Kidney (tissue), 14 donors: ENCODE results near the gene ARHGEF17. TPM values are rescaled to one million over a fixed set of nuclear protein-coding genes. Genes with fewer than 3 reads are reported as not detected.

Experiments
- DNase-seq, 5 donors: peaks; one replicate each; pipeline ENCODE4 v3.0.0-alpha.2; 2013 to 2020
- FAIRE-seq: peaks from 2 replicates; lab custom pipeline; 2012; peaks lifted over from hg19 to GRCh38; lab: Jason Lieb, UNC
- H3K27ac ChIP-seq, 2 donors: one replicate each; pipeline ENCODE4 v1.7.0; 2013; ENCODE audit warnings: low read depth in 2 of 2, low read length in 2 of 2, inconsistent platforms in 1 of 2
- H3K27me3 ChIP-seq: one replicate; pipeline ENCODE4 v1.7.1; 2013; ENCODE audit warnings: low read length, inconsistent platforms; ENCODE audit not compliant: control insufficient read depth, insufficient read depth
- H3K36me3 ChIP-seq, 3 donors: one replicate each; pipeline versions ENCODE4 v1.7.0 to v1.7.1; 2013; ENCODE audit warnings: low read length in 3 of 3, control low read depth in 1 of 3, inconsistent platforms in 1 of 3; ENCODE audit not compliant: insufficient read depth in 3 of 3, control insufficient read depth in 2 of 3
- H3K4me1 ChIP-seq, 3 donors: one replicate each; pipeline versions ENCODE4 v1.7.0 to v1.7.1; 2013; ENCODE audit warnings: low read length in 3 of 3, inconsistent platforms in 1 of 3, low read depth in 1 of 3; ENCODE audit not compliant: control insufficient read depth in 2 of 3, insufficient read depth in 2 of 3
- H3K4me3 ChIP-seq, 3 donors: one replicate each; pipeline versions ENCODE4 v1.7.0 to v1.8.1; 2013; ENCODE audit warnings: low read length in 3 of 3, control low read depth in 1 of 3, inconsistent platforms in 1 of 3
- H3K9ac ChIP-seq, 3 donors: one replicate each; pipeline versions ENCODE4 v1.7.0 to v1.7.1; 2013; ENCODE audit warnings: low read length in 3 of 3, control low read depth in 1 of 3, inconsistent platforms in 1 of 3
- H3K9me3 ChIP-seq, 3 donors: one replicate each; pipeline versions ENCODE4 v1.7.0 to v1.7.1; 2013; ENCODE audit warnings: low read length in 3 of 3, control low read depth in 1 of 3, inconsistent platforms in 1 of 3; ENCODE audit not compliant: control insufficient read depth in 2 of 3, insufficient read depth in 1 of 3
- CTCF ChIP-seq: IDR thresholded peaks from 3 replicates; pipeline ENCODE4 v1.5.1; 2012; ENCODE audit warnings: mild to moderate bottlenecking, moderate library complexity, borderline replicate concordance; ENCODE audit not compliant: insufficient read depth; ENCODE audit errors: extremely low read depth
- intact Hi-C: fragments of 100-400 bp; cut with DNase I; formaldehyde crosslinking; loops from one replicate; pipeline ENCODE4 v1.11.1; 2022
- polyA plus RNA-seq: library from polyadenylated mRNA; stranded (reverse); fragments of 350-450 nt; fragmentation: Illumina TruSeq; extraction: RNeasy Lipid Tissue Mini Kit (QIAGEN cat#74804); gene quantifications from one replicate; pipeline ENCODE4 v1.2.3, GENCODE V29; 2014; ENCODE audit warnings: low read depth, low replicate concordance; ENCODE audit not compliant: insufficient read depth
- total RNA-seq: library from RNA; stranded (reverse); fragmentation: NEBNext Ultra II Directional; extraction: Animal tissue kit (Norgen Biotek cat#: 25700); gene quantifications from one replicate; pipeline ENCODE4 v1.2.1, GENCODE V29; 2021
- donor health status: control.
- donor health status: control.
- donor health status: control.
- donor health status: control.
- donor health status: control.
- donor health status: DM: yes; HTN: yes; CAD: no.
- donor health status: Normal renal cell carcinoma (clear cell type).

ARHGEF17 gene
- total and polyA plus RNA-seq, 2 donors from 2014 or later: 36.6 to 68.2 TPM

- Histone ChIP-seq H3K27ac (no peak overlapping the region), H3K9ac (no peak overlapping the region), H3K36me3 (peaks cover 4 to 69% (median 45%) of the 10 kb centered on the region in 3 donors), H3K27me3 (no peaks in the 10 kb centered on the region), H3K4me1 (no peaks in the 10 kb centered on the region), H3K4me3 (no peak overlapping the region), H3K9me3 (no peaks in the 10 kb centered on the region)
- intact Hi-C loops: no loop called here
- no peak for FAIRE-seq
- TF ChIP-seq CTCF: no peak
- DNase-seq: no peak
Measured at GRCh38 chr11:73363147-73363546, 55.1 kb downstream of the ARHGEF17 start.

GRCh38 chr11:73365352-73366264 is 57.5 kb downstream of the ARHGEF17 start:
- Histone ChIP-seq H3K4me1 (no peaks in the 10 kb centered on the region), H3K36me3 (peaks cover 4 to 51% (median 35%) of the 10 kb centered on the region in 3 donors), H3K9me3 (no peaks in the 10 kb centered on the region), H3K4me3 (no peak overlapping the region), H3K27ac (peak overlapping the region in 1 of 2 donors; percentile 41), H3K27me3 (no peaks in the 10 kb centered on the region), H3K9ac (no peak overlapping the region)
- no peak for FAIRE-seq
- intact Hi-C loops: no loop called here
- no peak for TF ChIP-seq CTCF
- DNase-seq: no peak

- H3K4me3 ChIP-seq: no peak overlapping the region
- intact Hi-C loops: no loop called here
- TF ChIP-seq CTCF: no peak
- peaks cover 2 to 44% (median 30%) of the 10 kb centered on the region in 3 donors for H3K36me3 ChIP-seq
- H3K9ac ChIP-seq: no peak overlapping the region
- no peak overlapping the region for H3K27ac ChIP-seq
- DNase-seq (no peak), FAIRE-seq (no peak)
- no peaks in the 10 kb centered on the region for H3K27me3 ChIP-seq
- no peaks in the 10 kb centered on the region for H3K4me1 ChIP-seq
- no peaks in the 10 kb centered on the region for H3K9me3 ChIP-seq
Measured at GRCh38 chr11:73366265-73366610, 58.2 kb downstream of the ARHGEF17 start.
